Activated CD4-positive, alpha-beta T cell treated with anti-CD3 and anti-CD28 coated beads, Interleukin-2, amount 50 U/mL, for 48 hours (primary cell): ENCODE results near the gene RS1.

Experiments used
- DNase-seq, 2 experiments: peaks; one replicate each; pipeline ENCODE4 v3.0.0-alpha.2; 2020

RS1 gene

DNA sequence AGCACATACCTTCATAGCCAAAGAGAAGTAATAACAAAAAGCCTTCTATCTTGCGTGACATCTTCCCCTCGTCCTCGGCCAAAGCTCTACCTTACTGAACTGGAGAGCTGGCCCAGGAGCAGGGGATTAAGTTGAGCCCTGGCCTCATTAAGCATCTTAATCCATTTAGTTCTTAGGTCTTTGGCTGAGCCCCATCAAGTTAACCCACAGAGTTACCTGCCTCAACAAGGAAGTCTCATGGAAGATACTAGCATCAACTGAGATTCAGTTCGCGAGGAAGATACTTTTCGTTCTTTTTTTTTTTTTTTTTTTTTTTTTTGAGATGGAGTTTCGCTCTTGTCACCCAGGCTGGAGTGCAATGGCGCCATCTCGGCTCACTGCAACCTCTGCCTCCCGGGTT is at the start of gene RS1:
Gene RS1, minus strand, starts transcription at position 101 of the 400 bp plus-strand sequence. Its CDS starts 40 bp downstream, at position 61.
- no peak for DNase-seq

DNA sequence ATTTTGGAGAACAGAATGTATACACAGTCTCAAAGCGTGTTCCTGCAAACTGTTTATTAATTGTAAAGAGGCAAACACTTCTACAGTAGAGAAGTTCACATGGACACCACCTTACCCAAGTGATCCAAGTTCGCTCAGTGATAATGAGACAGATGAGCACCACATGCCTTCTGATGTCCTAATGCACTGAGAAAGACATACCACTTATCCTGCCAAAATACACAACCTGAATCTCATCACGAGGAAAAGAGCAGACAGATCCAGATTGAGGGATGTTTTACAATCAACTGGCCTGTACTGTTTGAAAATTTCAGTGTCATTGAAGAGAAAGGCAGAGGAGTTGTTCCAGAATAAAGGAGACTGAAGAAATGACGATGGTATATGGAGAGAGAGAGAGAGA is 47.9 kb upstream of the RS1 start:
- DNase-seq = no peak

DNA sequence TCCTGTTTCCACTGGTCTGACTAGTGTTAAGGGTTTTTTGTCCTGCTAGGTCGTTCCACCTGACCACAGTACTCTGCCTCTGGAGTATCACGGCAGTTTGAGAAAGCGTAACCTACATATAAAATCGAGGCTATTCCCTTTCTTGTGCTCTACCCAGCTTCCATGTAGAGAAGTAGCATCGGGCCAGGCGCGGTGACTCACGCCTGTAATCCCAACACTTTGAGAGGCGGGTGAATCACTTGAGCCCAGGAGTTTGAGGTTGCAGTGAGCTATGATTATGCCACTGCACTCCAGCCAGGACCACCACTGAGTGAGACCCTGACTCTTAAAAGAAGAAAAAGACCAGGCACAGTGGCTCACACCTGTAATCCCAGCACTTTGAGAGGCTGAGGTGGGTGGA is 43.0 kb upstream of the RS1 start:
- no peak for DNase-seq

DNA sequence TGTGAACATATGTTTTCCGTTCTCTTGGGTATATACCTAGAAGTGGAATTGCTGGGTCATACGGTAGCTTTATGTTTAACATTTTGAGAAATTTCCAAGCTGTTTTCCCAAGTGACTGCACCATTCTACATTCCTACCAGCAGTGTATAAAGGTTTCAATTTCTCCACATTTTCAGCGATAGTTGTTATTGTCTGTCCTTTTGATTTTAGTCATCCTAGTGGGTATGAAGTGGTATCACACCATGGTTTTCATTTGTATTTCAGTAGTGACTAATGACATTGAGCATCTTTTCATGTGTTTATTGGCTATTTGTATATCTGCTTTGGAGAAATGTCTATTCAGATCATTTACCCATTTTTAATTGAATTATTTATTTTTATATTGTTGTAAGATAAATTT is 37.9 kb upstream of the RS1 start:
- DNase-seq = no peak

DNA sequence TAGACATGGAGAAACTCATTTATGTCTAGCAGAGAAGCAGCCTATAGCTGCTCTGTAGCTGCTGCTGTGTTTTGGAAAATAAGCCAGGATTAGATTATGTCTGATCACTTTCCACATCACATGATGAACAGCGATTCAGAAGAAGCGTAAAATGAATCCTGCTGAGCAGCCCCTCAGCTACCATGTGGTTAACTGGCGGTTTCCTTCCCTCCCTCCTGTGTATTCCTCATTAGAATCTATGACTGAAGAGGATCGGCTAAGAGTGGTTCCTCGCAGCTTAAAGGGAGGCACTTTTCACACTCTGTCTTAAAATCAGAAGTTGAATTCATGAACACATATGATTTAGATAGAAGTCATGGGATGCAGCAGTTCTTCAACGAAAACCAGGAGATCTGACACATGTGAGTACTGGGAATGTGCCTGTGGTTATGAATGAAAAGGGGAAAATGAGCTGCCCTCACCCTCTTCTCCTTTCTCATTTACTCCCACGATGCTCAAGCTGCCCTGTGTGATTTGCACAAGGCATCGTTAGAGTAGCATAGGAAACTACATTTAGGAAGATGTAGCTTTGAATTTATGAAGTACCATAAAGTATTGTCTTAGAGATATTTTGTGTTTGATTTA is 35.6 kb upstream of the RS1 start, which contains the start of gene PPEF1:
Gene PPEF1, plus strand, starts transcription at position 220 of the 624 bp plus-strand sequence. Its CDS starts 136 bp downstream, at position 356.
- DNase-seq = no peak

DNA sequence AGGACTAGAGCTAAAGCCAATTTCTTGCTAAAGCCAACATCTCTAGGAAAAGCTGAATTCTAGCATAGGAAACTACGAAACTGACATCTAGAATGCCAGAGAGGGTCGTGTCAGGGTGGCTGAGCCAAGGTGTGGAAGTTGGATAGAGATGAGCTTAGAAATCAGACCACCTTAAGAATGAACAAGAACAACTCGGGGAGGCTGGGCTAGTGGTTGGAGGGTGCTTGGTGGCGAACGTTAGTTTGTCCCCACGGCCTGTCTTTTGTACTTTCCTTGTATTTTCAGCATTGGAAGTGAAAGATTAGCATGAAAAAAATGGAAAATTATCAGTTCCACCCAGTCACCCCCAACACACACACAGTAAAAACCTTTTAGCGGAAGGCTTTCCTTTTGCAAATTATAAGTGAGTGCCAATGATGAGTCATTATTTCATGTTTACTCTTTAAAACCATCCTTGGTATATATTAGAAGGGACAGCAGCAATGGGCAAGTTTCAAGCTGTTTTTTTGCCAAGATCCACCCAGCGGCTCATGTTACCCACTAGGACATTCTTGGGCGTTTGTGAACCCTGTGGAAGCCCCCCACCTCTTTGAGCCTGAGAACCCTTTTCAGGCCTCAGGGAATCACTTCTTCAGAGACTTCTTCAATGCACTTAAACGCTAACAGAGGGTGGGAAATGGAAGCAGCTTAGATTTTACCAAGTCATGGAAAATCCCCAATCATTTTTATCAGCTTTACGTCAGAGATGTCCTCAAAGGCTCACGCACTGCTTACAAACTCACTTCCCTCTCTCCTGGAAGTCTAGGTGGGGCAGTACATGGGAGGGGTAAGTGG is 30.7 kb upstream of the RS1 start:
- DNase-seq = no peak

DNA sequence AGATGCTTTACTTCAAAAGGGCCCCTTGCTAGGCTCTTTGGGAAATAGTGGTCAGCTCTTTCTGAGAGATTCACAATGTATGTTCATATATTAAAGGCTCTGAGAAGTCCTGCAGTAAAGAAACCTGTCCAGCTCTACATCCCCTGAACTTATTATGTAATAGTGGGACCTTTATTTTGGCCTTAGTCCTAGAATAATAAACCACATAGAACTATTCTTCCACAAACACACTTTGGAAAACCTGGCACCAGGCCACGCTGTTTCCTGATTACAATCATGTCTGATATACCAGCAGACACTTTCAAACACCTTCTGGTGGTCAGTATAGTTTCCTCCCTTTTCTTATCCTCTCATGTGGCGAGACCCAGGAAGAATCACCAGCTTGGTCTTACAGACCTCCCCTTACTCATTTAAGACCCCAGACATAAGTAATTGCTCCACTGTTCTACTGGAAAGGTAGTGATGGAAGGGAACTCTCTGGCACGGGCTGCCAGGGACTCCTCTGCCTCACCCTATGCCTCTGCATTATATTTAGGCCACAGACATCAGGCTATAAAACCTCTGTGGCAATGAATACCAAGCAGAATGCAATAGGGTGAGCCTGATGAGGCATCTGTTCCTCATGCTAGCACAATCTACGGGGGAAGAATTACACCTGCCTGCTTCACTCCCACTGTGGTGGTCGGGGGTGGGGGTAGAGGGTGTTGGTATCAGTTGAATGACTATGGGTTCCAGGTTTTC is 29.9 kb upstream of the RS1 start:
- no peak for DNase-seq

DNA sequence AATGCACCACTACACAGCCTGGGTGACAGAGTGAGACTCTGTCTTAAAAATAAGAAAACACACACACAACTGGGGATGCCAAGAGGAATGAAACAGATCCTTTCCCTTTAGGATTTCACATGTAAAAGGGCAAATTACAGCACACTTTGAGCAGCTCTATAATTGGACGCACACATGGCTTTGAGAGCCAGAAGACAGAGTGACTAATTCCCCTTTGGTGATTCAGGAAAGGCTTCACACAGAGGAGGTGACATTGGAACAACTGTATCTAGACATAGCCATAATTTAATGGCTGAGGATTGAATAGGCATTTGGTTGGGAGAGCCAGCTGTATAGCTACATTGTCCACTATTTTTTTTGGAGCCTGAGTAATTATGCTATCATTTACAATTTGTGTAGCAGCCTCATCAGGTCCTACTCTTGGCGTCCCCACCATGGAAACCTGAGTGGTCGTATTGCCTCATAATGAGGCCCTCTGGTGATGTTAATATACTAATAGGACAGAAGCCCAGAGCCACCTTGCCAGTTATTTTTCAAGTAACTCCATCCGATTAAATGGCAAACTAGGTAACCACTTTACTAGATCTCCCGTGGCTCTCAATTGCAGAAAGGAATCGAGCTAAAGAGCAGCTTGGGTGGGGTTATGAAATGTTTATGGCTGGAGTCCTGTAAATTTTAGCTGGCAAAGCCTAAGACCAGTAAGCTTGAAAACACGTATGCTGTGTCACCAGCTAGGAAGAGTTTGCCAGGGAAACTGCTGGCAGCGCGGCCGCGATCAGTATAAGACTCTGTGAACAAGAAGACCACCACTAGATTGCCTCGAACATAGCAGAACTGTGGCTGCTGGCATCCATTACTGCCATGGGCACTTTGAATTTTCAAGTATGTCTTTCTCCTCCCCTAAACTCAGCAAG is 27.1 kb upstream of the RS1 start:
- DNase-seq = no peak

DNA sequence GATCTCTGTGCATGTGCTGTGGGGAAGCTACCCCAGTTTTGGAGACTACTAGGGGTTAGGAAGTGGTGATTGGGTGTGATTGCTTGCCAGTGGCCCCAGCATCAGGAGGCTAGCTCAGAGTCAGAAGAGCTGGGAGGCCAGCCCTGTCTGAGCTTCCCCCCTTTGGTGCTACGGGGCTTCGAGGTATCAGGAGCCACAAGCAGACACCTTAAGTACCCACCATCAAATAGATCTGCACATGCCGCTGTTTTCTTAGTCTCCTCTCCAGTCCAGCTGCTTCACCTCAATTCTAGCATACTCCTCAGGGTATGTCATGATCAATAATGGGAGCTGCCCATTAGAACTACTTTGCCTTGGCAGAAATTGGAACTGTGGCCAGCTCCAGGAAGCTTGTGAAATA is 24.7 kb upstream of the RS1 start:
- no peak for DNase-seq

DNA sequence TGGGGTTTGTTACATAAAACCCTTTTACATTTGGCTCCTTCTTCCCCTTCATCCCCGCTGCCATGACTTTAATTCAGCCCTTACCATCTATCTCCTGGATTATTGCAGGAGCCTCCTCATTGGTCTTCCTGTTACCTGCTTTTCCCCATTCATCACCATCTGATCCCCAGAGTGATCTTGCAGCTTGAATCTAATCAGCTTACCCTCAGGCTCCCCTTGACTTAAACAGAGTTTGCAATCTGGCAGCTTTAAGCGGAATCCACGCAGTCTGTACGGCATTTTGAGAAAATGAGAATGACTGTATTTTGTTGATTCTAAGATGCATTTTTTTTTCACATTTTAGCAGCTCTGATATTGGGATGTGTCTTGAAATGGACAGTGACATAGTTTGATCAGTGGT is 20.6 kb upstream of the RS1 start:
- no peak for DNase-seq

DNA sequence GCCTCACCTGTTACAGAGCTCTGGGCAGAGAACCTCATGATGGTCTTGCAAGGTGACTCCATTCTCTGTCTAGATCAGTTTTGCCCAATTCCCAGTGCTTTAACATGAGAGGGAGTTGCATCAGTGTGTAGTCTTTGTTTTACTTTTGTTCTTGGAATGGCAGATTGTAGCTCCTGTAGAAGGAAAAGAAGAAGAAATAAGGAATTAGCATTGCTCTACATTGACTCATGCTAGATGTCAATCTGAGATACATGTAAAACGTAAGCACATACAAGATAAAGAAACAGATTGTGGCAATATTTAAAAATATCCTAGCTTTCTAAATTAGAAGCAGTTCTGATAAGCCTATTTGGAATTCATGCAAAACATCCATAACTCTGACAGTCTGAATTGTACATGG is 19.5 kb upstream of the RS1 start:
- DNase-seq = no peak

DNA sequence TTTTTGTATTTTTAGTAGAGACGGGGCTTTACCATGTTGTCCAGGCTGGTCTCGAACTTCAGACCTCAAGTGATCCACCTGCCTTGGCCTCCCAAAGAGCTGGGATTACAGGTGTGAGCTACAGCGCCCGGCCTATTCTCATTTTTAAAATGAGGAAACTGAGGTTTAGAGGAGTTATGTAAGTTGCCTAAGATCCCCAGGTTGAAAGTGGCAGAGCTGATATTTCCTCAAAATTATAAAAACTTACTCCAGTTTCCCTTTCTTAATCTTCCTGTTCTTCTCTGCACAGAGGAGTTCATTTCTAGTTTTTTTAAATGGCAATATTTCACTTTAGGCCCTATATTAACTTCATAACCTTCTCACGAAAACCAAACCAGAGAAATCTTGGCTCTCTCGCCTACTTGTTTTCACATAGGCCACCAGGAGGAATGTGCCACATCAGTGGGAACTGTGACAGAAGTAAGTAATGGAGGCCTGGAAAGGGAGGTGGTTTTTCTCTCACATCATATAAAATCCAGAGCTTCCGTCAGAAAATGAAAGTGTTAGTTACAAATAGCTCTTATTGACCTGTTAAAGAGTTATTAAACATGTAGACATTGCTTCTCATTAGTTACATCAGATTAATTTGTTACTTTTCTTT is 16.1 kb upstream of the RS1 start:
- DNase-seq = no peak

DNA sequence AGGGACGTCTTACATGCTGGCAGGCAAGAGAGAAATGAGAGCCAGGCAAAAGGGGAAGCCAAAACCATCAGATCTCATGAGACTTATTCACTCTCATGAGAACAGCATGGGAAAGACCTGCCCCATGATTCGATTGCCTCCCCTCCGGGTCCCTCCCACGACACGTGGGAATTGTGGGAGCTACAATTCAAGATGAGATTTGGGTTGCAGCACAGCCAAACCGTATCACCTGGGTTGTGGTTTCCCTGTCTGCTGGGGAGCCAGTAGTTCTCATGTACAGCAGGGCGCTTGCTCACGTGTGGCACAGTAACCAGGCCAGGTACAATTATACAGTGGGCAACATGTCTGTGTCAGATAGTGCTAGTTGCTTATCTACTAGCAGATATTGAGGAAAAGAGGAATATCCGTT is 11.1 kb upstream of the RS1 start:
- no peak for DNase-seq

DNA sequence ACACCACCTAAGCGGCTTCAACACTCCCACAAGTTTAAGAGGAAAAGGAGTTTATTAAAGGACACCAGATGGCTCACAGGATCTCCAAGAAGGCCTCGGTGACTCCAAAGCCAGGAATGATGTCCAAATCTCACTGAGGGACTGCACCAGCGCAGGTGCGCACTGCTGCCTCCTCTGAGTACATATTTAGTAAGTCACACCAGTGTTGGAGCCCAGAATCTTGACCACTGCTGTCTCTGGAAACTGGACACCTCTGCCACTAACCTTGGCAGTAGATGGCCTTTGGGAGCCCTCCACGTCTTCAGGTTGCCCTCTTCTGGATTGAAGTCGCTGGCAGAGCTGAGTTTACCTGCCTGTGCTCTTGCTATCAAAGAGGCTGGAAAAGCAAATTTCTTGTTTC is 10.1 kb upstream of the RS1 start:
- DNase-seq = no peak

DNA sequence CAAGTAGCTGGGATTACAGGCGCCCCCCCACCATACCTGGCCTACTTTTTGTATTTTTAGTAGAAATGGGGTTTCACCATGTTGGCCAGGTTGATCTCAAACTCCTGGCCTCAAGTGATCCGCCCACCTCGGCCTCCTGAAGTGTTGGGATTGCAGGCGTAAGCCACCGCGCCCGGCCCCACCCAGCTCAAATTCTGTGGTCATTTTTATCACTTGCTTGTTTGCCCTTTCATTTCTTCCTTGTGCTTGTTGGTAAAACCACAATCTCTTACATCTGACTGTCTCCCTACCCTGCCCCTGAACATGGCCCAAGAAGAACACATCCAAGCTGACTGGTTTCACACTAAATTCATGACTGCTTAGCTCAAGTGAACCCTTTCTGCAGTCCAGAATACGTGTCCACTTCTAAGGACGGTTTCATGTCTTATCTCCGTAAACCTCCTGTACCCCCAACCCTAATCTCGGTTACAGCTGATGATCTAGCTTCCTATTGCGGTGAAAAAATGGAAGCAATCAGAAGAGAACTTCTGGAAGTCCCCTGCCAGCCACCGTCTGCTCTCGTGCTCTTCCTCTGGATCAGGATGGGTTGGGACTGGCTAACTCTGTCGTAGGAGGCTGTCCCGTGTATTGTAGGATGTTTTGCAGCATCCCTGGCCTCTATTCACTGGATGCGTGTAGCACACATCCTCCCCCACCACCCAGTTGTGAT is 5.4 kb upstream of the RS1 start:
- DNase-seq = no peak

DNA sequence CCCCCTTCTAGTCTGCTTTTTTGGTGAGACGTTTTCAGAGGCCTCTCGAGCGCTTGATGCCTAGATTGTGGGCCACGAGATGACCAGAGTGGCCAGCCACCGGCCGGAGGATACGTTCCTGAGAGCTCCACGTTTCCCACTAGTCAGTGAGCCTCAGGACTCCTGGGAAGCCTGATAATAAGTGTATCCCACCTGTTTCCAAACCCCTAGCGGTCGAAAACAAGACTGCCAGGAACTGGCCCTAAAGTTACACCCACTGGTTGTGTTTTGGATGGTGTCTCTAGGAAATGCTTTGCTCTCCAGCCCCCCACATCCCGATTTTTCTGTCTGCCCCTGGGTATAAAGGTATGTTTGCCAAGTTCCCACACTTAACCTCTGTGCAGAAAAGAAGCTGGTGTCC is 4.6 kb upstream of the RS1 start:
- DNase-seq = no peak

DNA sequence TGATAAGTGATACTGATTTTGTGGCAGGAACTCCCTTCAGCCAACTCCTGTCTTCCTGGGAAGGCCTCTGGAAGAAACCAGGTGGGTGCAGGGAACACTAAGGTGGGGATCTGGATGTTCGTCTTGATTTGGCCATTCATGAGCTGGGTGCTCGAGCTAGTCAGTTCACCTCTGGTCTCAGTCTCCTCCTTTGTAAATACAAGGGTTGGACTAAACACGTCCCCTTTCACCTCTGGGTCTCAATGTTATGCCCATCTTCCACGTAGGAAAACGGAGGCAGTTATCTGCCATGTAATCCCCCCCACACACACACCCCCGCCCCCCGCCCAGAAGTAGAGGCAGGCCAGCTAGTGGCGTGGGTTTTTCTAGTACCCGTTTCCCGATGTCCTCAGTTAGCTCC is 4.1 kb upstream of the RS1 start:
- no peak for DNase-seq

DNA sequence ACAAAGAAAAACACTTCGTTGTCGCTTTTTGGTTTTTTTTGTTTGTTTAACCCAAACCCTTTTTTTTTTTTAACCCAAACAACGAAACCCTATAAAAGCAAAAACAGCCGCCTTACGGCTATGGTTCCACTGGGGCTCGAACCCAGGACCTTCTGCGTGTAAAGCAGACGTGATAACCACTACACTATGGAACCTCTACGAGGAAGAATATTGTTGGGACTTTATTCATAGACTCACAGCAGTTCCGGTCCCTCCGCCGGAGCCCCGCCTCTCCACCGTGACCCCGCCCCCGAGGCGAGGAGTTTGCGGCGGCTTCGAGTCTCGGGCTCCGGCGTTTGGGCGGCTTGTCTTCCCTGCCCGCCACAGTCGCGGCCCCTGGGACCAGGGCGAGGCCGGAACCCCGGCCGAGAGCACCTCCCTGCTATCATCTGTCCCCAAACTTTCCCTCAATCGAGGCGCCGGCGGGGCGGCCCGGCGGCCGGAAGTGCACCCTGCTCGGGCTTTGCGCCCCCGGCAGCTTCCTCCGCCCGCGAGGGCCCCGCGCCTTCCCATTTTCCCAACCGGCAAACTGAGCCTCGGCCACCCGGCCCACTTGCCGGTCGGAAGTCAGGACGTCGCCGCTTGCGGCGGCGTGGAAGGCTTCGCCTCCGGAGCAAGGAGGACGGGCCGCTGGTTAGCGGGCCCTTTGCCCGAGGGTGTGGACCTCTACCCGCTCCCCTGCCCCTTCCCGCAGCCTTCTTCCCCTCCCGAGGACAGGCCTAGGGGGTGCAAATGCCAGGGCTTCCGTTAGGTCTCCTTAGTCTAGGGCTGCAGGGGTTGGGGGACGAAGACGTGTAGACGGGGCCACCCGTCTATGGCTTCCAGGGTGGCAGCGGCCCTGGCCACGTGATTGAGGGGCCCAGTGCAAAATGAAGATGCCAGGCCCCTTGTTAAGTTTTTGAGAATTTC is 3.2 kb upstream of the RS1 start:
- peak; percentile 71 to 72 for DNase-seq

DNA sequence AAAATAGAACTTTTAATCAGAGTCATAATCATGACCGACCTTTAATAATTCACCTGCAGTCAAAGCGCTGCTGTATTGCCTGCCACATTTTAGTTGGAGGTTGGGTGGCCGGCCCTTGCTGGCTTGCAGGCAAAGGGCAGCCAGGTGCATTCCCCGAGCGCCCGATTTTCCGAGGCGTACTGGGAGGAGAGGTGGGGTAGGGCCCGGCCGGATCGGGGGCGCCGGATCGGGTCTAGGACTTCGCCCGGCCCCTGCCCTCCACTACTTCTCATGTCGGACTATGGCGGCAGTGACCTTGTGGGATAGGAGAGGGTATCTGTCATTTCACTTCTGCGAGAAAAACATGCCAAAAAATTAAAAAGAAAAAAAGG is 2.5 kb upstream of the RS1 start:
- peak; percentile 16 to 17 for DNase-seq

DNA sequence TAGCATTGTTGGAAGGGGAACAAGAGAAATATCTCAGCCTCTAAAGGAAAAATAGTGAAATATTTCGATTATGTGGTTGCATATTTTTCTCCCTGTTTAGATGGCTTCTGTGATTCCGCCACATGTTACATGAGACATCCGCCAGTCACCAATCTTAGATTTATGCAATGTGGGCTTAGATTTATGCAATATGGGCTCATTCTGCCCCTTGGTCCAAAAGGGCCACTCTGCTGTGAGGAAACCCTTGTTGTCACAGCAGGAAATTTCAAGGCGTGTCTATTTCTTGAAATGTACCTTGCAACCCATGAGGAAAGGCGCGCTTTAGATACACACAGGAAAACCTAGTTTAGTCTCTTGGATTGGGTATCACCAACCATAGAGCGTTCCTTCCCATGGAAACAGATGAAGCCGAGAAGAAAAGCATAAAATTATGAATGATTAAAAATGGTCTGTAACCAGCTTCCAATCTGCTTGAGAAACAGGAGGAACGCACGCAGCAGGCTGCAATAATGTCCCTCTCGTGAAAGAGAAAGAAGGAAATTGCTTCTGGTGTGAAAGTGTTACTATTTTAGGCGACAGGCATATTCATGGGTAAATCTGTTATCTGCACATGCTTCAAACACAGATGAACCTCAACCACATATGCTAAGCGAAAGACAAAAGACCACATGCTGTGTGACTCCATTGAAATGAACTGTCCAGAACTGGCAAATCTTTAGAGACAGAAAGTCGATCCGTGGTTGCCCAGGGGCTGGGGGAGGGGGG is 3.7 kb downstream of the RS1 start:
- no peak for DNase-seq
